Peyer's patch (tissue), 4 donors: ENCODE measurements around the gene CADPS2. TPM values are rescaled to one million over a fixed set of nuclear protein-coding genes. Genes with fewer than 3 reads are reported as not detected.
"Not testable (repeated sequence)": the region's sequence is repeated elsewhere in the genome, so short reads cannot be mapped to it uniquely, and the experiment has no call there.

Experiments used
- DNase-seq, 3 donors: peaks; one replicate each; pipeline ENCODE4 v3.0.0-alpha.2; 2017 to 2019
- H3K27ac ChIP-seq, 4 donors: fragments of 200-600 bp; sonication (generic); one replicate each; pipeline ENCODE4 v1.5.1; 2016 to 2019
- H3K27me3 ChIP-seq, 2 donors: fragments of 200-600 bp; sonication (generic); one replicate each; pipeline ENCODE4 v1.5.1; 2019
- H3K36me3 ChIP-seq, 3 donors: fragments of 200-600 bp; sonication (generic); one replicate each; pipeline ENCODE4 v1.5.1; 2016 to 2019
- H3K4me1 ChIP-seq, 4 donors: fragments of 200-600 bp; sonication (generic); one replicate each; pipeline ENCODE4 v1.5.1; 2016 to 2019
- H3K4me3 ChIP-seq, 4 donors: fragments of 200-600 bp; sonication (generic); 1 replicate in 3 of 4; 2 replicates in 1 of 4; pipeline ENCODE4 v1.5.1; 2016 to 2019; ENCODE audit warnings: mild to moderate bottlenecking in 1 of 4
- H3K9me3 ChIP-seq, 4 donors: fragments of 200-600 bp; sonication (generic); one replicate each; pipeline ENCODE4 v1.5.1; 2016 to 2019; ENCODE audit warnings: mild to moderate bottlenecking in 1 of 4
- CTCF ChIP-seq, 6 experiments: fragments of 450-650 bp in 4 of 6; fragments of 200-600 bp in 2 of 6; sonication (generic) in 1 of 6; IDR thresholded peaks; one replicate each; pipeline ENCODE4 v1.5.1; 2017 to 2019; ENCODE audit warnings: antibody characterized with exemption in 6 of 6, mild to moderate bottlenecking in 3 of 6, moderate library complexity in 1 of 6
- POLR2A ChIP-seq, 2 donors: fragments of 450-650 bp; IDR thresholded peaks; one replicate each; pipeline ENCODE4 v1.5.1; 2017; ENCODE audit warnings: antibody characterized with exemption in 2 of 2, mild to moderate bottlenecking in 2 of 2, moderate library complexity in 2 of 2
- total RNA-seq, 4 donors: library from RNA; depleted of rRNA; stranded (reverse); fragments of >200 nt; gene quantifications; one replicate each; pipeline ENCODE4 v1.1.0, GENCODE V29; 2016

The CADPS2 gene
- total RNA-seq, 4 donors from 2014 or later, result 11.4 to 21.5 (median 16.5) TPM

DNA sequence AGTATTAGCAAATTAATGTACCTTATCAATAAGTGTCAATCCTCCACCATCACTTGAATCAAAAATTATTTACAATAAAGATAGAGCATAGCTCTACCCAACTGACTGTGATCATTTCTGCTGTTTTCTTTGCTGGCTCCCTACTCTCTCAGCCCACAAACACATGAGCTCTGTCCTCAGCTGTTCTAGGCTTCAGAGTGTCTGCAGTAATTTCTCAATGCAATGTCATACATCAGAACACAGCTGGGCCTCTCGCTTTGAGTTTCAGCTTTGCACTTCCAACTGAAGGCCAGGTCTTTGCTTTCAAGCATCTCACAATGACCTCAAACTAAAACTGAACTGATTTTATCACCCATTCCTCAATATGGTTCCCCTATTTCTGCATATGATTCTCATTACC is 243.0 kb downstream of the CADPS2 start:
- no peaks in the 10 kb centered on the region for H3K36me3 ChIP-seq

GRCh38 chr7:122638459-122638858 is 247.8 kb downstream of the CADPS2 start:
- DNase-seq, result no peak
- H3K27me3 ChIP-seq, result no peaks in the 10 kb centered on the region

More for the DNA sequence above, 243.0 kb downstream of the CADPS2 start:
- no peaks in the 10 kb centered on the region for H3K4me1 ChIP-seq
- H3K27ac ChIP-seq, result no peak overlapping the region
- no peaks in the 10 kb centered on the region for H3K27me3 ChIP-seq
- TF ChIP-seq POLR2A (IDR thresholded peaks at IDR 0.05), result no peak
- TF ChIP-seq CTCF (IDR thresholded peaks at IDR 0.05), result no peak
- H3K9me3 ChIP-seq, result no peaks in the 10 kb centered on the region
- no peak overlapping the region for H3K4me3 ChIP-seq
- DNase-seq, result no peak

DNA sequence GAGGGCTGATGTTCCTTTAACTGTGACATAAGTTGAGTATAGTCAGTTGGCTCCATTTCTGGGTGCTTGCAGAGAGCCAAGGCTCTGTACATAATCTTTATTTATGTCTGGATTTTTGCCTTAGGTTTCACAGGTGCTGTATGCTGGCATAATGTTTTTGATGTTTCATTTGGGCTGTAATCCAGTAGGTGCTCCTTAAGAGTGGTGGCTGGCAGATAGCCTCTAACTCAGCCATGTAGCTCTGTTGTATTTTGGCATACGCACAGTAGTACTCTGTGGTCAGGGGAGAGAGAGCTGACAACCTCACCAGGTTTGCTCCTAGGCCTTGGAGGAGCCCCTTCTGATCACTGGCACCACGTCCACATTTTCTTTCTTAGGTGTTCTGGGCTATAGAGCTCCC is 248.5 kb downstream of the CADPS2 start:
- H3K27me3 ChIP-seq, result no peaks in the 10 kb centered on the region
- H3K4me1 ChIP-seq, result no peaks in the 10 kb centered on the region
- H3K4me3 ChIP-seq, result no peak overlapping the region
- no peak overlapping the region for H3K27ac ChIP-seq
- TF ChIP-seq CTCF (IDR thresholded peaks at IDR 0.05) (no peak), POLR2A (IDR thresholded peaks at IDR 0.05) (no peak)
- H3K36me3 ChIP-seq, result no peaks in the 10 kb centered on the region
- no peak for DNase-seq
- H3K9me3 ChIP-seq, result no peaks in the 10 kb centered on the region

More at GRCh38 chr7:122638459-122638858, 247.8 kb downstream of the CADPS2 start:
- no peak overlapping the region for H3K27ac ChIP-seq
- no peak overlapping the region for H3K4me3 ChIP-seq
- no peaks in the 10 kb centered on the region for H3K4me1 ChIP-seq
- H3K9me3 ChIP-seq, result no peaks in the 10 kb centered on the region
- TF ChIP-seq CTCF (IDR thresholded peaks at IDR 0.05), result no peak
- no peak for TF ChIP-seq POLR2A (IDR thresholded peaks at IDR 0.05)
- H3K36me3 ChIP-seq, result no peaks in the 10 kb centered on the region

- not testable (repeated sequence) for H3K36me3 ChIP-seq, H3K4me3 ChIP-seq, H3K9me3 ChIP-seq, H3K4me1 ChIP-seq, H3K27ac ChIP-seq, H3K27me3 ChIP-seq, DNase-seq
Measured at GRCh38 chr7:122635481-122635880, 250.8 kb downstream of the CADPS2 start.

DNA sequence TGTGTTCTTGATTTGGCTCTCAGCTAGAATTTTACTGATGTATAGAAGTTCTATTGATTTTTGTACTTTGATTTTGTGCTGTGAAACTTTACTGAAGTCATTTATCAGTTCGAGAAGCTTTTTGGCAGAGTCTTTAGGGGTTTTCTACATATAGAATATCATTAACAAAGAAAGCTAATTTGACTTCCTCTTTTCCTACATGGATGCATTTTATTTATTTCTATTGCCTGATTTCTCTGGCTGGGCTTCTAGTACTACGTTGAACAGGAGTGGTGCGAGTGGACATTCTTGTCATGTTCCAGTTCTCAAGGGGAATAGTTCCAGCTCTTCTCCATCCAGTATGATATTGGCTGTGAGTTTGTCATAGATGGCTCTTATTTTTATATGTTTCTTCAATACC is 252.8 kb downstream of the CADPS2 start:
- no peak for TF ChIP-seq POLR2A (IDR thresholded peaks at IDR 0.05)
- TF ChIP-seq CTCF (IDR thresholded peaks at IDR 0.05), result no peak
- Histone ChIP-seq H3K27me3 (no peaks in the 10 kb centered on the region), H3K9me3 (no peaks in the 10 kb centered on the region), H3K36me3 (no peaks in the 10 kb centered on the region), H3K4me3 (no peak overlapping the region), H3K27ac (no peak overlapping the region), H3K4me1 (no peaks in the 10 kb centered on the region)
- no peak for DNase-seq

DNA sequence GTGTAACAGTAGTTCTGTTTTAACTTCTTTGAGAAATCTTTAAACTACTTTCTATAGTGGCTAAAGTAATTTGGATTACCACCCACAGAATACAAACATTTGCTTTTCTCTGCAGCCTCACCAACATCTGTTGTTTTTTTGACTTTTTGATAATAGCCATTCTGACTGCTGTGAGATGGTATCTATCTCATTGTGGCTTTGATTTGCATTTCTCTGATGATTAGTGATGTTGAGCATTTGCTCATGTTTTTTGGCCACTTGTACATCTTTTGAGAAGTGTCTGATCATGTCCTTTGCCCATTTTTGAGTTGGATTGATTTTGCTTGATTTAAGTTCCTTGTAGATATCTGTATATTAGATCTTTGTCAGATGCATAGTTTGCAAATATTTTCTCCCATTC is 254.0 kb downstream of the CADPS2 start:
- Histone ChIP-seq H3K27me3 (no peaks in the 10 kb centered on the region), H3K4me1 (no peaks in the 10 kb centered on the region), H3K36me3 (no peaks in the 10 kb centered on the region), H3K4me3 (no peak overlapping the region), H3K27ac (no peak overlapping the region), H3K9me3 (no peaks in the 10 kb centered on the region)
- TF ChIP-seq POLR2A (IDR thresholded peaks at IDR 0.05) (no peak), CTCF (IDR thresholded peaks at IDR 0.05) (no peak)
- DNase-seq, result no peak
